Measurements from ENCODE around the gene RTCB.

GRCh38 chr22:32389685-32390084 lies 22.4 kb downstream of the RTCB start:
- TF ChIP-seq GATA2 (CRISPR knock-in tag; IDR thresholded peaks at IDR 0.05) (no peak), MAX (IDR thresholded peaks at IDR 0.05; ENCODE audit: low read depth) (no peak), POLR2AphosphoS5 (IDR thresholded peaks at IDR 0.05; ENCODE audit: low read depth, low read length) (no peak), CTCF (IDR thresholded peaks at IDR 0.05) (peak; percentile 61), FOXJ3 (CRISPR knock-in tag; IDR thresholded peaks at IDR 0.05) (no peak), RAD21 (IDR thresholded peaks at IDR 0.05; ENCODE audit: low read length) (peak; percentile 47), RCOR1 (IDR thresholded peaks at IDR 0.05; ENCODE audit: low read length) (no peak), REST (IDR thresholded peaks at IDR 0.05; ENCODE audit: low read depth, low read length) (no peak), RFX5 (IDR thresholded peaks at IDR 0.05; ENCODE audit: low read length) (no peak), SIN3A (IDR thresholded peaks at IDR 0.05; ENCODE audit: borderline replicate concordance, low read depth, low read length) (no peak), EZH2phosphoT487 (IDR thresholded peaks at IDR 0.05; ENCODE audit: borderline replicate concordance, low read depth) (no peak), USF2 (IDR thresholded peaks at IDR 0.05; ENCODE audit: borderline replicate concordance, low read depth, low read length) (no peak), FOXM1 (IDR thresholded peaks at IDR 0.05; ENCODE audit: low read depth) (no peak), EP300 (IDR thresholded peaks at IDR 0.05; ENCODE audit: borderline replicate concordance in 1 of 2, low read depth in 1 of 2, low read length in 1 of 2) (no peak)
